Keratinocyte (primary cell): ENCODE measurements around the gene EHMT1.

Source experiments
- CTCF ChIP-seq, 3 experiments: IDR thresholded peaks in 1 of 3; conservative IDR thresholded peaks in 1 of 3; optimal IDR thresholded peaks in 1 of 3; 2 replicates in 2 of 3; 3 replicates in 1 of 3; pipeline versions ENCODE3 to v1.5.1; 2011; ENCODE audit warnings: low read length in 3 of 3, mild to moderate bottlenecking in 3 of 3, moderate library complexity in 2 of 3, control low read depth in 1 of 3, inconsistent platforms in 1 of 3; ENCODE audit not compliant: insufficient read depth in 2 of 3; ENCODE audit errors: extremely low read depth in 1 of 3
- EZH2 ChIP-seq: IDR thresholded peaks from one replicate; pipeline ENCODE4 v1.6.1; 2012; ENCODE audit warnings: inconsistent platforms, mild to moderate bottlenecking, low read length, moderate library complexity

GRCh38 chr9:137778336-137778735 lies 159.5 kb downstream of the EHMT1 start:
- TF ChIP-seq CTCF (optimal IDR thresholded peaks at IDR 0.05 in 1 of 3, IDR thresholded peaks at IDR 0.05 in 1 of 3, conservative IDR thresholded peaks at IDR 0.05 in 1 of 3; ENCODE audit: extremely low read depth in 1 of 3, insufficient read depth in 2 of 3, low read length in 3 of 3) (no peak), EZH2 (no peak)
